Neural crest cell (in vitro differentiated cells): ENCODE measurements around the gene HIP1R. TPM values are rescaled to one million over a fixed set of nuclear protein-coding genes. Genes with fewer than 3 reads are reported as not detected.

Source experiments
- DNase-seq: peaks from one replicate; pipeline ENCODE4 v3.0.0; 2021; ENCODE audit warnings: low read depth, mixed read lengths, low spot score
- H3K27ac Mint-ChIP-seq: one replicate; pipeline ENCODE4 v1.8.0; 2021; ENCODE audit warnings: mild to moderate bottlenecking, mixed read lengths; ENCODE audit not compliant: unreplicated experiment
- H3K27me3 Mint-ChIP-seq: 2 replicates; pipeline ENCODE4 v1.8.0; 2021; ENCODE audit warnings: low read depth, mild to moderate bottlenecking, mixed read lengths
- H3K36me3 Mint-ChIP-seq: 2 replicates; pipeline ENCODE4 v1.8.0; 2021; ENCODE audit warnings: low read depth, mild to moderate bottlenecking, mixed read lengths
- H3K4me1 Mint-ChIP-seq: 2 replicates; pipeline ENCODE4 v1.8.0; 2021; ENCODE audit warnings: mixed read lengths
- H3K4me3 Mint-ChIP-seq: one replicate; pipeline ENCODE4 v1.8.0; 2021; ENCODE audit warnings: mild to moderate bottlenecking, mixed read lengths
- H3K9me3 Mint-ChIP-seq: 2 replicates; pipeline ENCODE4 v1.8.0; 2021; ENCODE audit warnings: mixed read lengths
- total RNA-seq: library from RNA; stranded (reverse); gene quantifications from 2 replicates; pipeline ENCODE4 v1.2.1, GENCODE V29; 2021
- TF ChIP-seq, protein P1 (sequence below): fragments of 200-600 bp; sonication (generic); conservative IDR thresholded peaks from 2 replicates; pipeline ENCODE4 v1.5.0; 2021; ENCODE audit warnings: antibody characterized with exemption, mild to moderate bottlenecking

Gene HIP1R
- total RNA-seq, 1 donor from 2014 or later: 23.2 TPM

GRCh38 chr12:122909442-122910288, 74.4 kb downstream of the HIP1R start:
- H3K27ac Mint-ChIP-seq: peak overlapping the region; percentile 16
- H3K9me3 Mint-ChIP-seq: peaks cover 2% of the 10 kb centered on the region
- no peaks in the 10 kb centered on the region for H3K27me3 Mint-ChIP-seq
- H3K4me3 Mint-ChIP-seq: peak overlapping the region; percentile 31
- H3K36me3 Mint-ChIP-seq: no peaks in the 10 kb centered on the region
- peaks cover 13% of the 10 kb centered on the region for H3K4me1 Mint-ChIP-seq
- DNase-seq: no peak
- TF ChIP-seq, protein P1, sequence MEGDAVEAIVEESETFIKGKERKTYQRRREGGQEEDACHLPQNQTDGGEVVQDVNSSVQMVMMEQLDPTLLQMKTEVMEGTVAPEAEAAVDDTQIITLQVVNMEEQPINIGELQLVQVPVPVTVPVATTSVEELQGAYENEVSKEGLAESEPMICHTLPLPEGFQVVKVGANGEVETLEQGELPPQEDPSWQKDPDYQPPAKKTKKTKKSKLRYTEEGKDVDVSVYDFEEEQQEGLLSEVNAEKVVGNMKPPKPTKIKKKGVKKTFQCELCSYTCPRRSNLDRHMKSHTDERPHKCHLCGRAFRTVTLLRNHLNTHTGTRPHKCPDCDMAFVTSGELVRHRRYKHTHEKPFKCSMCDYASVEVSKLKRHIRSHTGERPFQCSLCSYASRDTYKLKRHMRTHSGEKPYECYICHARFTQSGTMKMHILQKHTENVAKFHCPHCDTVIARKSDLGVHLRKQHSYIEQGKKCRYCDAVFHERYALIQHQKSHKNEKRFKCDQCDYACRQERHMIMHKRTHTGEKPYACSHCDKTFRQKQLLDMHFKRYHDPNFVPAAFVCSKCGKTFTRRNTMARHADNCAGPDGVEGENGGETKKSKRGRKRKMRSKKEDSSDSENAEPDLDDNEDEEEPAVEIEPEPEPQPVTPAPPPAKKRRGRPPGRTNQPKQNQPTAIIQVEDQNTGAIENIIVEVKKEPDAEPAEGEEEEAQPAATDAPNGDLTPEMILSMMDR: no peak

Other genes starting within 250 kb of the HIP1R start
- gene HCAR2, start 132.1 kb upstream of the HIP1R start, total RNA-seq: not detected in 2 replicates
- not detected in 2 replicates for gene HCAR3, start 118.6 kb upstream of the HIP1R start, total RNA-seq
- gene HCAR1, start 104.6 kb upstream of the HIP1R start, total RNA-seq: not detected in 2 replicates
- 67.0 and 72.5 TPM in 2 replicates for gene DENR, start 82.6 kb upstream of the HIP1R start, total RNA-seq
- 0.96 and 1.5 TPM in 2 replicates for gene CCDC62, start 60.9 kb upstream of the HIP1R start, total RNA-seq
- gene VPS37B, start 60.7 kb downstream of the HIP1R start, total RNA-seq: 40.9 and 41.5 TPM in 2 replicates
- gene ABCB9, start 131.0 kb downstream of the HIP1R start, total RNA-seq: 14.2 and 16.3 TPM in 2 replicates
- gene OGFOD2, start 139.8 kb downstream of the HIP1R start, total RNA-seq: 17.2 and 18.1 TPM in 2 replicates
- 173 and 180 TPM in 2 replicates for gene ARL6IP4, start 145.2 kb downstream of the HIP1R start, total RNA-seq